Epidermal melanocyte (primary cell): Measurements from ENCODE around the gene B4GALT6.

Experiments
- DNase-seq: peaks from one replicate; pipeline ENCODE4 v3.0.0; 2011; ENCODE audit warnings: low spot score; ENCODE audit not compliant: insufficient read length

Gene B4GALT6

GRCh38 chr18:31633392-31634330 is 50.7 kb downstream of the B4GALT6 start:
- no peak for DNase-seq

- no peak for DNase-seq
Observed at GRCh38 chr18:31632356-31632755, 52.0 kb downstream of the B4GALT6 start.

GRCh38 chr18:31631526-31631925 is 52.9 kb downstream of the B4GALT6 start:
- DNase-seq, result no peak

GRCh38 chr18:31630549-31630948 is 53.8 kb downstream of the B4GALT6 start:
- no peak for DNase-seq

- DNase-seq, result no peak
Observed at GRCh38 chr18:31626409-31626808, 58.0 kb downstream of the B4GALT6 start.

- DNase-seq, result no peak
Observed at GRCh38 chr18:31624892-31625640, 59.3 kb downstream of the B4GALT6 start.

- DNase-seq, result no peak
Observed at GRCh38 chr18:31619291-31619690, 65.1 kb downstream of the B4GALT6 start.

- DNase-seq, result no peak
Observed at GRCh38 chr18:31618801-31619200, 65.6 kb downstream of the B4GALT6 start.

GRCh38 chr18:31617031-31617717 is 67.2 kb downstream of the B4GALT6 start:
- no peak for DNase-seq

GRCh38 chr18:31616586-31616985 is 67.8 kb downstream of the B4GALT6 start:
- no peak for DNase-seq

- DNase-seq, result no peak
Observed at GRCh38 chr18:31614044-31614443, 70.3 kb downstream of the B4GALT6 start.

- DNase-seq, result no peak
Observed at GRCh38 chr18:31612124-31612523, 72.3 kb downstream of the B4GALT6 start.

- DNase-seq, result no peak
Observed at GRCh38 chr18:31611511-31611910, 72.9 kb downstream of the B4GALT6 start.

GRCh38 chr18:31610286-31611205 is 73.8 kb downstream of the B4GALT6 start:
- no peak for DNase-seq

GRCh38 chr18:31609886-31610285 is 74.5 kb downstream of the B4GALT6 start:
- DNase-seq, result no peak

- no peak for DNase-seq
Observed at GRCh38 chr18:31607384-31607783, 77.0 kb downstream of the B4GALT6 start.

- no peak for DNase-seq
Observed at GRCh38 chr18:31606265-31606664, 78.1 kb downstream of the B4GALT6 start.

- no peak for DNase-seq
Observed at GRCh38 chr18:31603315-31603714, 81.1 kb downstream of the B4GALT6 start.

GRCh38 chr18:31598021-31598805 is 86.2 kb downstream of the B4GALT6 start:
- DNase-seq, result no peak
